HEK293T (cell line): ENCODE measurements around the gene PHOSPHO2.
"Not testable (repeated sequence)": the region's sequence is repeated elsewhere in the genome, so short reads cannot be mapped to it uniquely, and the experiment has no call there.

Experiments
- ARNT ChIP-seq: fragments of 450-650 bp; IDR thresholded peaks from 2 replicates; pipeline ENCODE4 v1.6.1; 2017; ENCODE audit warnings: mild to moderate bottlenecking
- BHLHE40 ChIP-seq: fragments of 450-650 bp; IDR thresholded peaks from 2 replicates; pipeline ENCODE4 v1.6.1; 2016; ENCODE audit warnings: mild to moderate bottlenecking, moderate library complexity, borderline replicate concordance
- ELF4 ChIP-seq: fragments of 450-650 bp; IDR thresholded peaks from 2 replicates; pipeline ENCODE4 v1.6.1; 2017; ENCODE audit warnings: antibody characterized with exemption
- FOXK2 ChIP-seq: fragments of 450-650 bp; IDR thresholded peaks from 2 replicates; pipeline ENCODE4 v1.6.1; 2016; ENCODE audit warnings: mild to moderate bottlenecking
- FOXM1 ChIP-seq: fragments of 450-650 bp; IDR thresholded peaks from 2 replicates; pipeline ENCODE4 v1.6.1; 2017; ENCODE audit warnings: mild to moderate bottlenecking, borderline replicate concordance
- HDGF ChIP-seq: fragments of 450-650 bp; IDR thresholded peaks from 2 replicates; pipeline ENCODE4 v1.6.1; 2017; ENCODE audit warnings: antibody characterized with exemption, borderline replicate concordance
- LEF1 ChIP-seq: fragments of 450-650 bp; IDR thresholded peaks from 2 replicates; pipeline ENCODE4 v1.6.1; 2017; ENCODE audit warnings: mild to moderate bottlenecking, borderline replicate concordance
- SP1 ChIP-seq: fragments of 450-650 bp; IDR thresholded peaks from 2 replicates; pipeline ENCODE4 v1.6.1; 2017
- SUZ12 ChIP-seq: fragments of 450-650 bp; IDR thresholded peaks from 2 replicates; pipeline ENCODE4 v1.6.1; 2016; ENCODE audit warnings: mild to moderate bottlenecking
- ZNF384 ChIP-seq: fragments of 450-650 bp; IDR thresholded peaks from 2 replicates; pipeline ENCODE4 v1.6.1; 2016
- TF ChIP-seq, protein P1 (sequence below): fragments of 450-650 bp; IDR thresholded peaks from 2 replicates; pipeline ENCODE4 v1.6.1; 2016

DNA sequence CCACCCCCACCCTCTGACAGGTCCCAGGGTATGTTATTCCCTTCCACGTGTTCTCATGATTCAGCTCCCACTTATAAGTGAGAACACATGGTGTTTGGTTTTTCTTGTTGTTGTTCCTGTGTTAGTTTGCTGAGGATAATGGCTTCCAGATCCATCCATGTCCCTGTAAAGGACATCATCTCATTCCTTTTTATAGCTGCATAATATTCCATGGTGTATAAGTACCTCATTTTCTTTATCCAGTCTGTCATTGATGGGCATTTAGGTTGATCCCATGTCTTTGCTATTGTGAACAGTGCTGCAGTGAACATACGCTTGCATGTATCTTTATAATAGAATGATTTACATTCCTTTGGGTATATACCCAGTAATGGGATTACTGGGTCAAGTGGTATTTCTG, 4.9 kb downstream of the PHOSPHO2 start:
- TF ChIP-seq SP1, ELF4, FOXK2, FOXM1, BHLHE40, ZNF384, ARNT, HDGF, SUZ12, LEF1: not testable (repeated sequence)
- TF ChIP-seq, protein P1, sequence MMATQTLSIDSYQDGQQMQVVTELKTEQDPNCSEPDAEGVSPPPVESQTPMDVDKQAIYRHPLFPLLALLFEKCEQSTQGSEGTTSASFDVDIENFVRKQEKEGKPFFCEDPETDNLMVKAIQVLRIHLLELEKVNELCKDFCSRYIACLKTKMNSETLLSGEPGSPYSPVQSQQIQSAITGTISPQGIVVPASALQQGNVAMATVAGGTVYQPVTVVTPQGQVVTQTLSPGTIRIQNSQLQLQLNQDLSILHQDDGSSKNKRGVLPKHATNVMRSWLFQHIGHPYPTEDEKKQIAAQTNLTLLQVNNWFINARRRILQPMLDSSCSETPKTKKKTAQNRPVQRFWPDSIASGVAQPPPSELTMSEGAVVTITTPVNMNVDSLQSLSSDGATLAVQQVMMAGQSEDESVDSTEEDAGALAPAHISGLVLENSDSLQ, result not testable (repeated sequence)
